HepG2 (cell line): ENCODE measurements around the gene IQSEC1. TPM values are rescaled to one million over a fixed set of nuclear protein-coding genes. Genes with fewer than 3 reads are reported as not detected.

ENCODE experiments used
- ATAC-seq: fragments of 200-7000 bp; cut with Tn5 transposase; 3 replicates; pipeline ENCODE4 v1.9.1; 2020; ENCODE audit warnings: mild to moderate bottlenecking, moderate library complexity
- BruUV-seq: library from RNA; stranded (reverse); fragments of 400-500 nt; replicated peaks from 2 replicates; lab custom pipeline; 2021; lab: Mats Ljungman, UMichigan
- CTCF ChIA-PET: fragments of 300-600 bp; formaldehyde crosslinking; extraction: SDS; loops from one replicate; lab custom pipeline; 2021; ENCODE audit warnings: low total read pairs, inconsistent platforms, low intra/inter-chr PET ratio; lab: Yijun Ruan, JAX
- POLR2A ChIA-PET: fragments of 350-600 bp; sonication (Branson Sonifier 250); formaldehyde crosslinking; loops from one replicate; lab custom pipeline; 2020; ENCODE audit warnings: antibody characterized with exemption, inconsistent platforms; lab: Yijun Ruan, JAX
- DNase-seq: peaks from one replicate; pipeline ENCODE4 v3.0.0-alpha.2; 2015; ENCODE audit warnings: low spot score
- FAIRE-seq: peaks from 3 replicates; lab custom pipeline; 2011; peaks lifted over from hg19 to GRCh38; lab: Jason Lieb, UNC
- H2AFZ ChIP-seq: one replicate; pipeline ENCODE4 v1.6.1; 2011; ENCODE audit warnings: low read length, inconsistent platforms
- H3K27ac ChIP-seq: fragments of 300-600 bp; 3 replicates; pipeline ENCODE4 v1.8.0; 2011; ENCODE audit warnings: mixed run types, mild to moderate bottlenecking, mixed read lengths, low read length, inconsistent platforms; ENCODE audit not compliant: insufficient read depth; ENCODE audit errors: extremely low read length
- H3K27me3 ChIP-seq, 2 experiments: fragments of 200-600 bp in 1 of 2; 2 replicates in 1 of 2; 3 replicates in 1 of 2; pipeline versions ENCODE4 v1.6.0 to v1.8.0; 2011; ENCODE audit warnings: low read length in 2 of 2, mild to moderate bottlenecking in 2 of 2, moderate library complexity in 2 of 2, inconsistent platforms in 1 of 2; ENCODE audit not compliant: insufficient read depth in 2 of 2, control insufficient read depth in 1 of 2
- H3K36me3 ChIP-seq, 2 experiments: fragments of 200-600 bp in 1 of 2; replicated peaks in 1 of 2; 2 replicates in 1 of 2; 3 replicates in 1 of 2; pipeline versions ENCODE4 v1.5.1 to v1.8.0; 2011; ENCODE audit warnings: low read length in 2 of 2, inconsistent platforms in 1 of 2; ENCODE audit not compliant: insufficient read depth in 2 of 2, control insufficient read depth in 1 of 2
- H3K4me1 ChIP-seq: 2 replicates; pipeline ENCODE4 v1.5.1; 2012; ENCODE audit warnings: low read length, inconsistent platforms; ENCODE audit not compliant: insufficient read depth
- H3K4me2 ChIP-seq: 2 replicates; pipeline ENCODE4 v1.6.0; 2011; ENCODE audit warnings: low read depth, low read length, inconsistent platforms
- H3K4me3 ChIP-seq, 3 experiments: fragments of 200-600 bp in 1 of 3; sonication (generic), shearing (Covaris generic) in 1 of 3; replicated peaks in 1 of 3; 2 replicates each; pipeline ENCODE4 v1.5.1; 2011 to 2016; ENCODE audit warnings: low read length in 3 of 3, inconsistent platforms in 2 of 3, low read depth in 2 of 3, mild to moderate bottlenecking in 2 of 3, control low read depth in 1 of 3, mixed read lengths in 1 of 3; ENCODE audit not compliant: insufficient read depth in 1 of 3
- H3K79me2 ChIP-seq: one replicate; pipeline ENCODE4 v1.6.1; 2011; ENCODE audit warnings: low read length, inconsistent platforms; ENCODE audit not compliant: insufficient read depth
- H3K9ac ChIP-seq: 2 replicates; pipeline ENCODE4 v1.6.0; 2011; ENCODE audit warnings: mild to moderate bottlenecking, low read depth, low read length, inconsistent platforms; ENCODE audit not compliant: insufficient read depth
- H3K9me3 ChIP-seq: 2 replicates; pipeline ENCODE4 v1.5.1; 2012; ENCODE audit warnings: mild to moderate bottlenecking, low read length
- H4K20me1 ChIP-seq: 2 replicates; pipeline ENCODE4 v1.6.0; 2011; ENCODE audit warnings: inconsistent platforms, mild to moderate bottlenecking, low read length, moderate library complexity; ENCODE audit not compliant: insufficient read depth
- GABPA ChIP-seq, 2 experiments: IDR thresholded peaks; 2 replicates each; pipeline ENCODE4 v1.6.1; 2011 to 2016; ENCODE audit warnings: low read depth in 2 of 2, low read length in 1 of 2, missing biosample characterization in 1 of 2, missing genetic modification characterization in 1 of 2
- GZF1 ChIP-seq: sonication (generic); formaldehyde crosslinking; IDR thresholded peaks from 2 replicates; pipeline ENCODE4 v1.5.1; 2020; ENCODE audit warnings: mild to moderate bottlenecking, missing genetic modification reagents
- SKI ChIP-seq: fragments of 450-650 bp; IDR thresholded peaks from one replicate; pipeline ENCODE4 v1.6.1; 2018; ENCODE audit warnings: mild to moderate bottlenecking; ENCODE audit not compliant: partially characterized antibody
- TBL1XR1 ChIP-seq: fragments of 150-350 bp; IDR thresholded peaks from 2 replicates; pipeline ENCODE4 v1.6.1; 2014; ENCODE audit warnings: borderline replicate concordance, low read length; ENCODE audit not compliant: partially characterized antibody
- TOPORS ChIP-seq: sonication (generic); formaldehyde crosslinking; IDR thresholded peaks from 2 replicates; pipeline ENCODE4 v1.8.0; 2023; ENCODE audit warnings: mild to moderate bottlenecking, missing genetic modification reagents
- ZFYVE20 ChIP-seq: sonication (generic); formaldehyde crosslinking; IDR thresholded peaks from 2 replicates; pipeline ENCODE4 v1.8.0; 2023; ENCODE audit warnings: low read depth, mild to moderate bottlenecking, moderate library complexity, missing genetic modification reagents, borderline replicate concordance
- ZNF20 ChIP-seq: sonication (generic); formaldehyde crosslinking; IDR thresholded peaks from 2 replicates; pipeline ENCODE4 v1.4.0; 2020; ENCODE audit warnings: mild to moderate bottlenecking, moderate library complexity, missing genetic modification reagents
- WGBS: methylation state at CpG from one replicate; pipeline ENCODE4 v1.1.6; 2017; ENCODE audit warnings: low lambda C conversion rate; 5-methylcytosine and 5-hydroxymethylcytosine counted together
- in situ Hi-C: cut with HindIII; loops from 2 replicates; pipeline ENCODE4 v1.10.0; 2017; ENCODE audit warnings: low pct_unique_long_range_greater_than_20kb; ENCODE audit not compliant: extremely low pct_ligation_motif_present
- intact Hi-C: fragments of 100-400 bp; cut with micrococcal nuclease; formaldehyde crosslinking; loops from one replicate; pipeline ENCODE4 v1.10.0; 2022; ENCODE audit not compliant: unreplicated experiment
- polyA plus RNA-seq, 8 experiments: library from polyadenylated mRNA; depleted of rRNA in 3 of 8; stranded (reverse) in 7 of 8; unstranded in 1 of 8; fragments of >200 nt; fragmentation: Illumina TruSeq in 4 of 8; extraction: Trizol in 4 of 8; gene quantifications; 2 replicates each; pipeline versions ENCODE4 v1.2.1 to v1.2.3, GENCODE V29; 2011 to 2016; ENCODE audit warnings: low read depth in 4 of 8, missing spikeins in 1 of 8, mixed read lengths in 1 of 8; ENCODE audit not compliant: insufficient read depth in 1 of 8
- total RNA-seq, 5 experiments: library from RNA; depleted of rRNA; stranded (reverse); fragments of >200 nt; fragmentation: Illumina TruSeq; extraction: Trizol; gene quantifications; 2 replicates each; pipeline ENCODE4 v1.2.3, GENCODE V29; 2016; ENCODE audit warnings: low read depth in 1 of 5
- TF ChIP-seq, protein P1 (sequence below): sonication (generic); formaldehyde crosslinking; IDR thresholded peaks from 2 replicates; pipeline ENCODE4 v1.4.0; 2020; ENCODE audit warnings: missing genetic modification reagents, mild to moderate bottlenecking, borderline replicate concordance

Gene IQSEC1
- total and polyA plus RNA-seq, 2 of the 13 experiments (the other 11 are each of a cell fraction or from before 2014, with no cell fraction given): 17.4 to 20.2 TPM

DNA sequence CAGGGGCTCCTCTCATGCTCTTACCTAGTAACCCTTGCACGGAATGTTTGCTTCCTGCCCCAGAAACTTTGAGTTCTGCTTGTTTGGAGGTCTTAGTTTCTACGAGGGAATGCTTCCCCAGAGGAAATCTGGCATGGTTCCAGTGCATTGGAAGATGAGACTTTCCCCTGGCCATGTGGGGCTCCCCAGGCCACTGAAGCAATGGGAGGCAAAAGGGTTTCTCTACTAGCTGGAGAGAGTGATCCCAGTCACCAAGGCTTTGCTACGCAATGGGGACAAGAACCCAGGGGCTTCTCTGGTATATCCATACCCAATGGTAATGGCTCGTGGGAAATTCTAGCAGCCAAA is 187.7 kb downstream of the IQSEC1 start:
- no peak for FAIRE-seq
- in situ Hi-C loops (no loop called here), intact Hi-C loops (no loop called here)

More for the DNA sequence above, 187.7 kb downstream of the IQSEC1 start:
- ChIA-PET CTCF (no interaction called here), POLR2A (no interaction called here)
- no peak overlapping the region for H3K4me3 ChIP-seq
- H3K36me3 ChIP-seq: no peaks in the 10 kb centered on the region
- no peaks in the 10 kb centered on the region for H4K20me1 ChIP-seq
- H3K79me2 ChIP-seq: no peaks in the 10 kb centered on the region
- no peaks in the 10 kb centered on the region for H3K9me3 ChIP-seq
- H3K27ac ChIP-seq: no peak overlapping the region
- H3K9ac ChIP-seq: no peak overlapping the region
- no peak for ATAC-seq
- H2AFZ ChIP-seq: no peak overlapping the region
- BruUV-seq: no TSS peak
- H3K4me1 ChIP-seq: no peaks in the 10 kb centered on the region
- H3K27me3 ChIP-seq: peaks cover 3 to 32% of the 10 kb centered on the region in 2 experiments; a peak in 4 of 5 replicates
- 60% methylated on average over 2 of the region's 4 CpGs for WGBS
- no peak for TF ChIP-seq SKI
- no peak for TF ChIP-seq GABPA (IDR thresholded peaks at IDR 0.05; ENCODE audit: low read depth, low read length)
- TF ChIP-seq GABPA (CRISPR knock-in tag; IDR thresholded peaks at IDR 0.05; ENCODE audit: low read depth): no peak
- TF ChIP-seq ZFYVE20: no peak
- no peak for TF ChIP-seq TOPORS
- TF ChIP-seq ZNF20: no peak
- TF ChIP-seq GZF1 (CRISPR knock-in tag): no peak
- TF ChIP-seq, protein P1, sequence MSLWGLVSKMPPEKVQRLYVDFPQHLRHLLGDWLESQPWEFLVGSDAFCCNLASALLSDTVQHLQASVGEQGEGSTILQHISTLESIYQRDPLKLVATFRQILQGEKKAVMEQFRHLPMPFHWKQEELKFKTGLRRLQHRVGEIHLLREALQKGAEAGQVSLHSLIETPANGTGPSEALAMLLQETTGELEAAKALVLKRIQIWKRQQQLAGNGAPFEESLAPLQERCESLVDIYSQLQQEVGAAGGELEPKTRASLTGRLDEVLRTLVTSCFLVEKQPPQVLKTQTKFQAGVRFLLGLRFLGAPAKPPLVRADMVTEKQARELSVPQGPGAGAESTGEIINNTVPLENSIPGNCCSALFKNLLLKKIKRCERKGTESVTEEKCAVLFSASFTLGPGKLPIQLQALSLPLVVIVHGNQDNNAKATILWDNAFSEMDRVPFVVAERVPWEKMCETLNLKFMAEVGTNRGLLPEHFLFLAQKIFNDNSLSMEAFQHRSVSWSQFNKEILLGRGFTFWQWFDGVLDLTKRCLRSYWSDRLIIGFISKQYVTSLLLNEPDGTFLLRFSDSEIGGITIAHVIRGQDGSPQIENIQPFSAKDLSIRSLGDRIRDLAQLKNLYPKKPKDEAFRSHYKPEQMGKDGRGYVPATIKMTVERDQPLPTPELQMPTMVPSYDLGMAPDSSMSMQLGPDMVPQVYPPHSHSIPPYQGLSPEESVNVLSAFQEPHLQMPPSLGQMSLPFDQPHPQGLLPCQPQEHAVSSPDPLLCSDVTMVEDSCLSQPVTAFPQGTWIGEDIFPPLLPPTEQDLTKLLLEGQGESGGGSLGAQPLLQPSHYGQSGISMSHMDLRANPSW: no peak
- no peak for TF ChIP-seq TBL1XR1
- TF ChIP-seq, all 625 proteins: peak for 0
- no peak for DNase-seq
- H3K4me2 ChIP-seq: no peak overlapping the region
